Neutrophil (primary cell): Measurements from ENCODE around the gene TMEM198.

Source experiments
- H3K27ac ChIP-seq: fragments of 200-600 bp; sonication (generic); 2 replicates; pipeline ENCODE4 v1.5.1; 2016; ENCODE audit warnings: mild to moderate bottlenecking, moderate library complexity
- H3K27me3 ChIP-seq: fragments of 200-600 bp; sonication (generic); 2 replicates; pipeline ENCODE4 v1.6.0; 2016; ENCODE audit warnings: mild to moderate bottlenecking
- H3K36me3 ChIP-seq: fragments of 200-600 bp; sonication (generic); 2 replicates; pipeline ENCODE4 v1.5.1; 2017
- H3K4me1 ChIP-seq, 2 experiments: fragments of 200-600 bp in 1 of 2; sonication (generic) in 1 of 2; 1 replicate in 1 of 2; 2 replicates in 1 of 2; pipeline versions ENCODE4 v1.5.1 to v1.6.1; 2013 to 2016; ENCODE audit warnings: low read depth in 1 of 2, low read length in 1 of 2, mild to moderate bottlenecking in 1 of 2, moderate library complexity in 1 of 2; ENCODE audit not compliant: control insufficient read depth in 1 of 2, insufficient read depth in 1 of 2
- H3K4me3 ChIP-seq, 2 experiments: fragments of 200-600 bp in 1 of 2; sonication (generic) in 1 of 2; 1 replicate in 1 of 2; 2 replicates in 1 of 2; pipeline ENCODE4 v1.5.1; 2013 to 2016; ENCODE audit warnings: low read depth in 1 of 2, low read length in 1 of 2, mild to moderate bottlenecking in 1 of 2, moderate library complexity in 1 of 2
- H3K9me3 ChIP-seq: fragments of 200-600 bp; sonication (generic); 2 replicates; pipeline ENCODE4 v1.5.1; 2016
- CTCF ChIP-seq: fragments of 200-600 bp; sonication (generic); IDR thresholded peaks from 2 replicates; pipeline ENCODE4 v1.5.1; 2016; ENCODE audit warnings: antibody characterized with exemption

TMEM198 gene

GRCh38 chr2:219561179-219562048, 17.6 kb downstream of the TMEM198 start:
- Histone ChIP-seq H3K9me3 (no peaks in the 10 kb centered on the region), H3K36me3 (no peaks in the 10 kb centered on the region), H3K27ac (no peak overlapping the region), H3K4me1 (no peaks in the 10 kb centered on the region), H3K27me3 (peaks cover 5% of the 10 kb centered on the region), H3K4me3 (no peak overlapping the region)
- TF ChIP-seq CTCF = no peak

- H3K4me3 ChIP-seq = no peak overlapping the region
- H3K36me3 ChIP-seq = no peaks in the 10 kb centered on the region
- H3K27me3 ChIP-seq = peaks cover 7% of the 10 kb centered on the region
- TF ChIP-seq CTCF = no peak
- H3K4me1 ChIP-seq = no peaks in the 10 kb centered on the region
- H3K9me3 ChIP-seq = no peaks in the 10 kb centered on the region
- H3K27ac ChIP-seq = no peak overlapping the region
Measured at GRCh38 chr2:219562049-219563020, 18.5 kb downstream of the TMEM198 start.

DNA sequence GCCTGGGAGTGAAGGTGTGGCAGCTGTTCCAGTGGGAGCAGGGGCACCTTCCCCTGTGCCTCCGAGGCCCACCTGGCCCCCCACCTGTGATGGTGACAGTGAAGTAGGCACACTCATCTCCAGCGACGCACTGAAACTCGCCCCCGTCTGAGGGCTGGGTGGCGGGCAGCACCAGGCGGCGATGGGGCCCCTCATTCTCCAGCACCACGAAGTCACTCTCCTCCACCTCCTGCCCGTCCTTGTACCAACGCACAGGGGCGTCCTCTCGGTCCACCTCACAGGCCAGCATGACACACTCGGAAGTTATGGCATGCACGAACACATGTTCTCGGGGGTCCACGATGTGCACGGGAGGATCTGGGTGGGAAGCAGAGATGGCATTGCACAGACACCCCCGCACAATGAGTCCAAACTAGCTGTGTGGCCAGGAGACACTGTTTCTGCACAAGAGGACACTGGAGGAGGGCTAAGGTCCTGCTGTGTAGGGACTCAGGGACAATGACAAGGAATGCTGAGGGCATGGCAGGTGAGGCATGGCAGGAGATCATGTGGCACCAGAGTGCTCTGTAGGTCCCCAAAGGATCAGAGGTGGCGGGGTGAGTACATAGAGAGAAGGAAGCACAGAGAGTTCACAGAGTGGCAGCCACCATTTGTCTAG, 19.6 kb downstream of the TMEM198 start:
- Histone ChIP-seq H3K4me1 (no peaks in the 10 kb centered on the region), H3K36me3 (no peaks in the 10 kb centered on the region), H3K9me3 (no peaks in the 10 kb centered on the region), H3K27me3 (peaks cover 17% of the 10 kb centered on the region), H3K27ac (no peak overlapping the region), H3K4me3 (no peak overlapping the region)
- no peak for TF ChIP-seq CTCF

DNA sequence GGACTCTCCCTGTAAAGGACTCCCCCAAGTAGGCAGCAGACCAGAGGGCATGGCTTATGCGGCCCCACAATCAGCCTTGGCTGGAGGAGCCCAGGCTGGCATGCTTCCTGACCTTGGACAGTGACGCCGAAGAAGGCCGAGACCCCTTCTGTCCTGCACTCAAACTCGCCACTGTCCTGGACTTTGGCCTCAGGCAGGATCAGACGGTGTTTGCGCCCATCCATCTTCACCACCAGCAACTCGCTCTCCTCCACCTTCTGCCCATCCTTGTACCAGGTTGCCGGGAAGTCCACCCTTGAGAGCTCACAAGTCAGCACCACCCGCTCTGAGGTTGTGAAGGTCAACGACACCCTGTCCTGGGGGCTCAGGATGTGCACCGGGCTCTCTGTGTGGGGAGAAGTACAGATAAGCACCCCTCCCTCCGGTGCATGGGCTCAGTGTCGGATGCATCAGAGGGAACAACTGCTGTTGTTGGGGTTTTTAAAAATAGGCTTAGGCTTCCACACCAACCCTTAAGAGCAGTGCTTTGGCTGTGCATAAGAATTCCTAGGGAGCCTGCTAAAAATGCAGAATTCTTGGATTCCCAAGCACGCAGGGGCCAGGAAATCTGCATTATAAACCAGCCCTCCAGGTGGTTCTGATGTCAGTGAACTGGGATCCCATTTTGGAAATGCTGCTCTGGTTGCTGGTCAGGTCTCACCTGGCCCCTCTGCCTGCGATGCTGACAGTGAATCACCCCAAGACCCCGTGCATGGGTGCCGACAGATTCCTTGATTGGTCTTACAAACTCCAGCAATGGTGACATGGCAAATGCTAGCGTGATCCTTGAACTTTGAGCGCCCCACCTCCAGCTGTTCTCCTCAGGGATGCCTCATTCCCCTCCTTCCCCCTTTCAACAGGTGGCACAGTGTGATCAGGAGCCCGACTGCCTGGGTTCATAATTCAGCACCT, 21.6 kb downstream of the TMEM198 start:
- H3K4me3 ChIP-seq = no peak overlapping the region
- H3K27me3 ChIP-seq = peaks cover 37% of the 10 kb centered on the region
- no peaks in the 10 kb centered on the region for H3K36me3 ChIP-seq
- no peak for TF ChIP-seq CTCF
- no peaks in the 10 kb centered on the region for H3K9me3 ChIP-seq
- no peaks in the 10 kb centered on the region for H3K4me1 ChIP-seq
- H3K27ac ChIP-seq = no peak overlapping the region
